Activated T-cell treated with anti-CD3 and anti-CD28 coated beads, Interleukin-2, amount 50 U/mL, for 1 hour (primary cell): ENCODE data around the gene ALKBH1.
A peak's percentile ranks its signal among the peaks of the same experiment; 100 is the strongest.
"Not testable (repeated sequence)": the region's sequence is repeated elsewhere in the genome, so short reads cannot be mapped to it uniquely, and the experiment has no call there.

Experiments
- DNase-seq: peaks from one replicate; pipeline ENCODE4 v3.0.0-alpha.2; 2020

The ALKBH1 gene

DNA sequence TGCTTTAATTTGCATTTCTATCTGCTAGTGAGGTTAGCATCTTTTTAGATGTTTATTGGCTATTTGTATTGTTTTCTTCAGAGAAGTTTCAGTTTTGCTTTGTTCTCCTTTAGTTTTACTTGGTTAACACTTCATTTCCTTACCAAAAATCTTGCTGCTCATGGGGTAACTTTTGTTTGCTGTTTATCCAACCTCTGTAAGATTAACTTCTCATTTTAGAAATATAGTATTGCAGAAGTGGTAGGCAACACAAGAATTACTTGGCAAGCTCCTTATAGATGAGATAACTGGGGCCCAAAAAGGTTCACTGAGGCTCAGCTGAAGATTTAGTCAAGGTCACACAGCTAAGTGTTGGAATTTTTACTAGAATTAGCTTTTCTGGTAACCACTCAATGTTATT lies 40.5 kb downstream of the ALKBH1 start:
- DNase-seq = no peak

DNA sequence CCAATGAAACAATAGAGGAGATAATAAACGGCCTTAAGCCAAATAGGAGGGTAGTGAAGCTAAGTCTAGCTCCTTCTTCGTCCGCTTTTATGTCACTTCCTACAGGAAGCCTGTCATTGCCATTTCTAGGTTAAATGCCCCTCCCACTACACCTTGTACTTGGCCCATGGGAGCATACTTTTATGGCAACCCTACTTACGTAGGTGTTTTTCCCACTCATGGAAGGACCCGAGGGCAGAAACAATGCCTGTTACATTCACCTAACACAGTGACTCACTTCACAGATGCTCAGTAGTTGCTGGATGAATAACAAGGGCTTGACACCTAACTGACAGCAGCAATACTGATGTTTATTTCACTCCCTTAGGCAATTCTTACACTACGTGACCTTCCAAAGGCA lies 44.5 kb downstream of the ALKBH1 start:
- DNase-seq = no peak

DNA sequence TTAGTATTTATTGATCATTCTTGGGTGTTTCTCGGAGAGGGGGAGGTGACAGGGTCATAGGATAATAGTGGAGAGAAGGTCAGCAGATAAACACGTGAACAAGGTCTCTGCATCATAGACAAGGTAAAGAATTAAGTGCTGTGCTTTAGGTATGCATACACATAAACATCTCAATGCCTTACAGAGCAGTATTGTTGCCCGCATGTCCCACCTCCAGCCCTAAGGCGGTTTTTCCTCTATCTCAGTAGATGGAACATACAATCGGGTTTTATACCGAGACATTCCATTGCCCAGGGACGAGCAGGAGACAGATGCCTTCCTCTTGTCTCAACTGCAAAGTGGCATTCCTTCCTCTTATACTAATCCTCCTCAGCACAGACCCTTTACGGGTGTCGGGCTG lies 46.3 kb downstream of the ALKBH1 start:
- not testable (repeated sequence) for DNase-seq

DNA sequence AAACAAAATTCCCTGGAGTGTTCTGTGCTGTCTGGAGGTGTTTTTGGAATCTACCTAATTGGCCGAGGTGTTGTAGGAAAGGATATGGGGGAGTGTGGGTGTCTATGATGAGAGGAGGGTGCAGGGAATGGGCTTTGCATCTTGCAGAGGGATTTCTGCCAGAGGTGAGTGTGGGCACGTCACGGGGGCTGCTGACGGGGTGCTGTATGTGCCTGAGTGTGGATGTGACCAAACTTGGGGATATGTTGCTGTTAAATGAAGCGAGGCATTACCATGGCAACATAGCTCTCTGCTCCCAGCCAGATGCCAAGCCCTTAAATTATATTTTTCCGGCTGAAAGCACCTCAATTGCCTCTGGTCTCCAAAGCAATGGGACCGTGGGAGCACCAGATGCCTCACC lies 47.1 kb downstream of the ALKBH1 start:
- no peak for DNase-seq

DNA sequence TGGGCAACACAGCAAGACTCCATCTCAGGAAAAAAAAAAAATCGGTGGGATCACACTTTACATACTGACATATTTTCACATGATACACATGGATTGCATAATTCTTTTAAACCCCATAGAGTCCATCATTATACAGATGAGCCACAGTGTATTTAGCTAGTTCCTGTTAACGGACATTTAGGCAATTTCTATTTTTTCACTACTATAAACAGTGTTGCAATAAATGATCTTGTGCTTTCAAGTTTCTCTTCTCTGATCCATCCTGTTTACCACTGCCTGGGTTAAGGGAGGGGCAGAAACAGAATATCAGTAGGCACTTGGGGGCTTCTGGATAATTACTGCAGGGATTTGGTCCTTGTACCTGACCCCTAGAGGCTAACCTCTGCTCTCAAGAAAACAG lies 48.0 kb downstream of the ALKBH1 start:
- no peak for DNase-seq

DNA sequence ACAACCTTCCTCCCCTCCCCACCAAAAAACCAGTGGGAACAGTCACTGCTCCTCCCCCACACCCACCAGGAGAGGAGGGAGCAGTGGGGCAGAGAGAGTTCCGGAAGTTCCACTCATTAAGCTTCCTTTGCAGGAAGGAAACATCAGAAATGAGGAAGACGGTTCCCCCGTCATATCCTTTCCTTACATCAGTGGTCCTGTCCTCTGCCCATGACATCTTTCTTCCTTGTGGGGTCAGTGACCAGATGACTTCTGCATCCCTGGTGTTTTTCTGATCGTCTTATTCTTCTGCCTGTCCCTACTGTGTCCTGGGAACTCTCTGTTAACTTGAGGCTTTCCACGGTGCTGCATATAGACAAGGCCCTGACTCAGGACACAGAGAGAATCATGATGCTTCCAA lies 50.5 kb downstream of the ALKBH1 start:
- DNase-seq = no peak

DNA sequence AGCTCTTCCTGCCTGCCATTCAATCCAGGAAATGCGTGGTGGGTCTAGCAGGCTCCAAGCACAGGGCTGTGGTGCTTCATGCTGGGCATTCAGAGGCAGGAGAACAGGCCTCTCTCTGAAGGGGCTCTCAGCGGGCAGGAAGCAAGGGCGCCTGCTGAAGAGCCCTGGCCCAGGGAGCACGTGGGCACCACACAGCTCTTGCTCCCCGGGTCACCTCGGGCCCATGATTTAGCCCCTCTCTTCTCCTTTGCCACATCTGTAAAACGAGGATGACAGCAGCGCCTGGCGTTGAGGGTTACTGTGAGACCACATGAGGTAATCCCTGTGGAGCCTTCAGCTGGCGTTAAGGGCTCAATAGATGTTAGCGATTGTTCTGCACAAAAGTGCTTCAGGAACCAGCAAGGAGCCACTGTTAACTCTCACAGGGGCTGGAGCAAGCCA lies 53.8 kb downstream of the ALKBH1 start:
- no peak for DNase-seq

DNA sequence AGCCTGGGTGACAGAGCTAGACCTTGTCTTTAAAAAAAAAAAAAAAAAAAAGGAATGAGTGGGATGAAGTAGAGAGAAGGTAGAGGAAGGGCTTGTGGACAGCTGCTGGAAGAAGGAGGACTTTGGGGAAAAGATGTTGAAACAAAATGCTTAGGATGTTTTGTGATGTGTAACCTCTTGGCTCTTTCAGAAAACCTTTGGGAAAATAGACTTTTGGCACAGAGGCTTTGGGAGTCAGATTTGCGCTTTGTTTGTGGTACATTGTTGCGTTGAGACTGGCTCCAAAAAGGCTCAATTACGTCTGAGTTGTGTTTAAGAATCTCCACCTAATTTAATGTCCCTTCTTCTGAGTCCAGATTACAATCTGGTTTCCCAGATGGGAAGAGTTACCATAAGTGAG lies 58.5 kb downstream of the ALKBH1 start:
- DNase-seq = no peak

DNA sequence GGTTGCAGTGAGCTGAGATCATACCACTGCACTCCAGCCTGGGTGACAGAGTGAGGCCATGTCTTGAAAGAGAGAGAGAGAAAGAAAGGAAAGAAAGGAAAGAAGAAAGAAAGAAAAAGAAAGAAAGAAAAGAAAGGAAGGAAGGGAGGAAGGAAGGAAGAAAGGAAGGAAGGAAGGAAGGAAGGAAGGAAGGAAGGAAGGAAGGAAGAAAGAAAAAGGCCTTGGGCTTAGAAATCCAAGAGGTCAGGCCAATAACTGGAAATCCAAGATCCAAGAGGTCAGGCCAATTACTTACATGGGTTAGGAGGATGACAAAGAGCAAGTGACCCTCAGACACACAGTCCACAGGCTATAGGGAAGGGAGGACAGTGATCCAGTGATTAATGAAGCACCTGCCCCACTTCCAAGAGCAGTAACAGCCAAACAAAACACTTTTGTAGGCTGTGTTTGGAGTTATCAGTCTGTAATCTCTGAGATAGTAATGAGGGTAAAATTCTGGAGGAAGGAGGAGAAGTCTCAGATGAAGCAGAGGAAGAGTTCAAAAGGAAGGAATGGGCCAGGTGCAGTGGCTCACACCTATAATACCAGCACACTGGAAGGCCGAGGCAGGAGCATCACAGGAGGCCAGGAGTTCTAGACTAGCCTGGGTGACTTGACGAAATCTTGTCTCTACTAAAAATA lies 59.2 kb downstream of the ALKBH1 start:
- DNase-seq = no peak

DNA sequence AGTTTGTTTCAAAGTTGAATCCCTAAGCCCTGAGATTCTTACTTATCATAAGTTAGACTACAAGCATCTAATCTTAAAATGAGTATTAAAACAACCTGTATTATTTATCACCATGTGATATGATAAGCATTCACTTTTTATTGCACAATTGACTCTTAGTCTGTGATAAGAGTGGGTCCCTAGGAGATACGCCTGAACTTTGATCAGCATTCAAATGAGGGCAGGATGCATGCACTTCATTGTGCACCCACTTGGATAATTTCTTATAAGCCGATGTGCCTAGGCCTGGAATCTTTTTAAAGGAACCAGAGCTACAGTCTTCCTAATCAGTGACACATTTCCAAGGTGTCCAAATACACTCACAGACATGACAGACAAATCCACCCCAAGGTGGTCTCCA lies 60.0 kb downstream of the ALKBH1 start:
- DNase-seq = no peak

DNA sequence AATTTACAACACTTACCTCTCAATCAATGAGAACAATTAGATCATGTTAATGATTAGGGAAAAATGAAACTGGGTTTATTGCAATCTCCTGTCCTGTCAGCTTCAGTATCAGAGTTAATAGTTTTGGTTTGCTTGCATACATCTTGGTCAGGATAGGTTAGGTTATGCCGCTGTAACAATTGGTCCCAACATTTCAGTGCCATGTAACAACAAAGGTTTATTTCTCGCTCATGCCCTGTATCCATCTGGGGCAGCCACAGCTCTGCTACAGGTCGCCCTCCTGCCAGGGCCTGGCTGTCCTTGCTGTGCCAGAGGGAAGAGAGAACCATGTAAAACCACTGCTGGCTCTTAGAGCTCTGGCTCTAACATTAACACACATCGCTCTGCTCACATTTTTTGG lies 60.9 kb downstream of the ALKBH1 start:
- DNase-seq = no peak

DNA sequence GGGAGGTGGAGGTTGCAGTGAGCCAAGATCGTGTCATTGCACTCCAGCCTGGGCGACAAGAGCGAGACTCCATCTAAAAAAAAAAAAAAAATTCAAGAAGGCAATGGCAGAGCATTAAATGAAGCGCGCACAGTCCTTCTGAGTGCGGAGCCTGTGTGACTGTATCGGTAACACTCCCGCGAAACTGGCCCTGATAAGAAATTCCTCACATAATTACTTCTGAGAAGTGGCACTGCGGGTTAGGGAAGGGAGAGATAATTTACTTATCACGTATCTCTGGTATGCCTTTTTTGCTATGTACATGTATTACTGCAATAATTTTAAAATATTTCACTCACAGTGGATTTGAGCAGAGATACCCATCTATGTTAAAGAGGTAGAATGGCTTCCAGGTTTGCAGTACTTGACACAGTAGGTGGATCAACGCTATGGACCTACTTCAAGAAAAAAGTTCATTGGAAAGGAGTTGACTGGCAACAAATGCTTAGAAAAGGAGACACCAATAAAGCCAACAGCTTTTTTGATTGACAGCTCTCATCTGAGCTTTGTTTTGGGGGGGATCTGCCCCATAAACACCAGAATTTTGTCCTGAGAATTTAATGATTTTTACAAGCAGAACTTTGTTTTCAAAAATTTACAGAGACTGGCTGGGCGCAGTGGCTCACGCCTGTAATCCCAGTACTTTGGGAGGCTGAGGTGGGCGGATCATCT lies 62.1 kb downstream of the ALKBH1 start:
- DNase-seq = no peak

DNA sequence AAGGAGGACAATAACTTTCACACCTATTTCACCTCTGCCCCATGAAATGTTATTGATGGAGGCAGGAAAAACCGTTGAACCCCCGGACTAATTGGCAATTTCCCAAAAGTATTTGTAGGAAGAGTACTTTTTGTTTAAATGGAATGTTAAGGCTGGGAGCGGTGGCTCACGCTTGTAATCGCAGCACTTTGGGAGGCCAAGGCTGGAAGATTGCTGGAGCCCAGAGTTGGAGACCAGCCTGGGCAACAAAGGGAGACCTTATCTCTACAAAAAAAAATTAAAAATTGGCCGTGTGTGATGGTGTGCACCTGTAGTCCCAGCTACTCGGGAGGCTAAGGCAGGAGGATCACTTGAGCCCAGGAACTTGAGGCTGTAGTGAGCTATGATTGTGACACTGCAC lies 65.4 kb downstream of the ALKBH1 start:
- no peak for DNase-seq

DNA sequence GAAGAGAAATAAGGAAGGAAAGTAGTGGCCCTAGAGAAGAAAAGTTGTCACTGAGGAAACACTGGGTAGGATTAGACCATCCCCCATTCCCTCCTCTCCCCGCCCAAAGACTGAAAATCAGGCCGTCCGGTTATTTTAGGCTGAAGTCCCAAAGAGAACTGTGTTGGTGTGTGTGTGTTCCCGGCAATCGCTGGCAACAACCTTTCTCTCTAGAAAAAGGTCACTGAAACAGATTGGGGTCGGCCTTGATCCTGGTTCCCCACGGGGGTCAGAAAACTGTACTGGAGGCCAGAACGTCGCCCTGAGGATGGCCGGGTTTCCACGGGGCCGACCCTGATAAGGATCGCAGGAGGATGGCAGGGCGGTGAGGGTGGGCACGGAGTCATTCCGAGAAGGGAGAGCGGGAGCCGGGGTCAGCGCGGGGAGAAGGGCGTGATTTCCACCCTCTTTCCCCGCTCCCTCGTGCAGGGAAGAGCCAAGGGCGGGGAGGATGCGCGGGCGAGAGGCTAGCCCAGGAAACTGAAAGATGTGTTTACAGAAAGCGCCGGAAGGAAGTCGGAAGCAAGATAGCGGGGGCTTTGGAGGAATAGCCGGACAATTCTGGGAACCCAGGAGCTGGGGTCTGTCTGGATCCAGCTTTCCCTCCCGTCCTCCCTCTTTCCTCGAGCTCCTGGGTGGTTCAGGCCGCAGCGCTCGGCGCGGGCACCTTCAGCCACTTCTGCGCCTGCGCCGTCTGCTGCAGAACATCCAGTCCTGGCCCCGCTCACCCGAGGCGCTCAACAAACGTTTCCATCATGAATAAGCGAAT lies 66.1 kb downstream of the ALKBH1 start:
- DNase-seq = peak; percentile 70

DNA sequence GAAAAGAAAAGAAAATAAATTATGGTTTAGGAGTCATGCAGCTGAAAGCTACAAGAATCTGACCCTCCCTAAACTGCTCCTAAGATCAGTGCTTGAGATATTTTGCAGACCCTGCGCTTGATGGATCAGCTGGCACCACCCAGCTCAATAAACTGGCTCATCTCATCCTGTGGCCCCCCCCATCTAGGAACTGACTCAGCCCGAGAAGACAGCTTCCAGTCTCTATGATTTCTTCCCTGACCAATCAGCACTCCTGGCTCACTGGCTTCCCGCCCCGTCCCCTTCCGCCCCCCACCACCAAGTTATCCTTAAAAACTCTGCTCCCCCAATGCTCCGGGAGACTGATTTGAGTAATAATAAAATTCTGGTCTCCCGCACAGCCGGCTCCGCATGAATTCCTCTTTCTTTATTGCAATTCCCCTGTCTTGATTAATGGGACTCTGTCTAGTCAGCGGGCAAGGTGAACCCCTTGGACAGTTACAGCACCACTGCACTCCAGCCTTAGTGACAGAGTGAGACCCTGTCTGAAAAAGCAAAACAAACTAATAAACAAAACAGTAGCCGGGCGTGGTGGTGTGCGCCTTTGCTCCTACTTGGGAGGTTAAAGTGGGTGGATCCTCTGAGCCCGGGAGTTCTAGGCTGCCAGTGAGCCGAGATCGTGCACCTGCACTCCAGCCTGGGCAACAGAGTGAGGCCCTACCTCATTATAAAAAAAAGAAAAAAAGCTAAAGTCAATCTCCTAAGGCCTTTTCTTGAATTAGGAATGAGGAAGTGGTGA lies 66.9 kb downstream of the ALKBH1 start:
- no peak for DNase-seq

DNA sequence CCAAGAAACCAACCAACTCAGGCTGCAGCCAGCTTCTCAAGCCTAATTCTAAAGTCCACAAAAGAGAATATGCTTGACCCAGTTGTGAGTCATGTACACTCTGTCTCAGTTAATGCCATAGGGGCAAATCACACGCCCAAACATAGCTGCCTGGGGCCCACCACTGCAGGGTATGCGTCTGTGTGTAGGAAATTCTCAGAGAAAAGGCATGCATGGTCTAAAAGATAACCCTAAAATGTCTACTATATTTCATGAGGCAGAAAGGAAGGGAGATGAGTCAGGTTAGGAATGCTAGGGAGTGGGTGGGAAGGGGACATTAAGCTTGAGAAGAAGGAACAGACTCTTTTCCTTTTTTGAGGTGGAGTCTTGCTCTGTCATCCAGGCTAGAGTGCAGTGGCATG lies 69.1 kb downstream of the ALKBH1 start:
- no peak for DNase-seq

DNA sequence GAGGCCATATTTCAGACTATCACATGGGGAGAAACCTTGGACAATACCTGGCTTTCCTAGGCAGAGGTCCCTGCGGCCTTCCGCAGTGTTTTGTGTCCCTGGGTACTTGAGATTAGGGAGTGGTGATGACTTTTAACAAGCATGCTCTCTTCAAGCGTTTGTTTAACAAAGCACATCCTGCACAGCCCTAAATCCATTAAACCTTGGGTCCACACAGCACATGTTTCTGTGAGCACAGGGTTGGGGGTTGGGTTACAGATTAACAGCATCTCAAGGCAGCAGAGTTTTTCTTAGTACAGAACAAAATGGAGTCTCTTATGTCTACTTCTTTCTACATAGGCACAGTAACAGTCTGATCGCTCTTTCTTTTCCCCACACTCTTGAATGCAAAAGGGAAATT lies 72.0 kb downstream of the ALKBH1 start:
- not testable (repeated sequence) for DNase-seq

DNA sequence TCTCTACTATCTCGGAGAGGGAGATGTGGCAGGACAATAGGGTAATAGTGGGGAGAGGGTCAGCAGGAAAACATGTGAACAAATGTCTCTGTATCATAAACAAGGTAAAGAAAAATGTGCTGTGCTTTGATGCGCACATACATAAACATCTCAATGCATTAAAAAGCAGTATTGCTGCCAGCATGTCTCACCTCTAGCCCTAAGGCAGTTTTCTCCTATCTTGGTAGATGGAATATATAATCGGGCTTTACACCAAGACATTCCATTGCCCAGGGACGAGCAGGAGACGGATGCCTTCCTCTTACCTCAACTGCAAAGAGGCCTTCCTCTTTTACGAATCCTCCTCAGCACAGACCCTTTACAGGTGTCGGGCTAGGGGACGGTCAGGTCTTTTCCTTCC lies 72.4 kb downstream of the ALKBH1 start:
- not testable (repeated sequence) for DNase-seq

DNA sequence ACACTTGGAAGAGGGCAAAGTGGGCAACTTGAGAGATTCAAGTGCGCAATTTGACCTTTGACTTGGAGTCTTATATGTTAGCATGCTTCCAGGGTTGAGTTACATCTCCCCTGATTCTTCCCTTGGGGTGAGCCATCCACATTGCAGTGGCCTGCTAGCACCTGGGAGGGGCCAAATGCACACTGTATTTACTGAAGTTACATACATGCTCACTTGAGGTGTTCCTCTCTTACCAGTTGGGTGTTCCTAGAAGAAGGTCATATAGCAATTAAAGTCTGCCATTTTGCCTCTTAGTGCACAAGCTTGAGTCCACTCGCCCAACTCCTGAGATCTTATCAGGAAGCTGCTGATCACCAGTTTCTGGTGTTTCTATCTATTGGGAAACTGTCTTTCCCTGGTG lies 77.7 kb downstream of the ALKBH1 start:
- DNase-seq = no peak

DNA sequence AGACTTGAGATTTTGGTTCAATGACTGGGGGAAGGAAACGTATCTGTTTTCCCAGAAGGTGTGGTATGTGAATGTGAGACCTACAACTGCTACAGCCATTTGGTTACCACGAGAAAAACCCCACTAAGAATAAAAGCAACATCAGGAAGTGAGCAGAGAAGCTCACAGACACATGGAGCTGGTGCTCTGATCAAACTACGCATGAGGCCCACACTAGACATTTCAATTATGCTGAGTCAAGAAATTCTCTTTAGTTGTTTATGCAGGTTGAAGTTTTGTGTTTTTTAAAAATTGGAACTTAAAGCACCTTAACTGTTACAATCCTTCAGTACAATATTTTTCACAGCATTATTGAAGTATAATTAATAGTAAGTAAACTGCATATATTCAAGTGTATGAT lies 82.5 kb downstream of the ALKBH1 start:
- no peak for DNase-seq

DNA sequence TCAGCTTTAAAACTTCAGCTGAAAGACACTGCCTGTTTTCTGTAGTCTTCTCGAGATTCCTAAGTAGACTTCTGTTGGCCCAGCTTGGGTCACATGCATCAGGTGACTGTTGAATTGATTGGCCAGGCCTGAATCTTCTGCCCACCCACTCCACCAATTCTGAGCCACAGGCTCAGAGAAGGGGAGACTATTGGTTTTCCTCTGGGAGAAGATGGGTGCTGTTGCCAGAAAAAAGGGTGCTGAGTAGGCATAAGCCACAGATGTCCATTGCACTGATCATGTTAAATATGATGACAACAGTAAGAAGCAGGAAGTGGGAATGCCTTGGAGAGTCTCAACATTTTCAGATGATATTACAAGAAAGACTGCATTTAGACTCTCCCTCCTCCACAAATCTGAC lies 84.6 kb downstream of the ALKBH1 start:
- DNase-seq = no peak
